HG02885 (cell line): ENCODE data around the gene SLC26A6.

Experiments
- ATAC-seq: cut with Tn5 transposase; IDR thresholded peaks from one replicate; pipeline ENCODE4 v1.9.1; 2021; ENCODE audit warnings: mild to moderate bottlenecking; ENCODE audit not compliant: unreplicated experiment, poor library complexity

SLC26A6 gene

DNA sequence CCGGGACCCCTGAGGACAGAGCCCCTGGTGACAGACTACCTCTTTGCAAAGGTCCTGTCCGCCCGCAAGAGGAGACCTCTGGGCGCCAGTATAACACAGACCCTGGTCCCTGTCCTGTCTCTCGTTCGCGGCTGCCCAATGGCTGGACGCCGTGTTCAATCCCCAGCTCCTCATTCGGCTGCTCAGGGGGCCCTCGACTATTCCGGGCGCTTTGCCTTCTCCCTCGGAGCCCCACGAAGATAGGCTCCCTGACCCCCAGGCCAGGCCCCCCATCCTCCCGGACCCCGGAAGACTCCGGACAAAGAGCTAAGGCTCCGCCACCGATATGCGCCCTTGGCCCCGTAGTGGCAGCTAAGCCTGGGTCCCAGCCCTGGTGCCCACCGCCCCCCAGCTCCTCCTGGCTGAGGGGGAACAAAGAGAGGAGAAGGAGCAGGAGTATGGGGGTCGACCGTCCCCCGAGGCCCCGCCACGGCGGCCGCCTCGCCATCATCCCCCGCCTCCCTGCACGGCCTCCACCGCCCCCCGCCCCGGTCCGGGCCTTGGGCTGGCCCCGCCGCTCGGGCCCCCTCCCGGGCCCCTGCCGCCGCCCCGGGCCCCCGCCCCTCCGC, 27.0 kb upstream of the SLC26A6 start:
- no peak for ATAC-seq

DNA sequence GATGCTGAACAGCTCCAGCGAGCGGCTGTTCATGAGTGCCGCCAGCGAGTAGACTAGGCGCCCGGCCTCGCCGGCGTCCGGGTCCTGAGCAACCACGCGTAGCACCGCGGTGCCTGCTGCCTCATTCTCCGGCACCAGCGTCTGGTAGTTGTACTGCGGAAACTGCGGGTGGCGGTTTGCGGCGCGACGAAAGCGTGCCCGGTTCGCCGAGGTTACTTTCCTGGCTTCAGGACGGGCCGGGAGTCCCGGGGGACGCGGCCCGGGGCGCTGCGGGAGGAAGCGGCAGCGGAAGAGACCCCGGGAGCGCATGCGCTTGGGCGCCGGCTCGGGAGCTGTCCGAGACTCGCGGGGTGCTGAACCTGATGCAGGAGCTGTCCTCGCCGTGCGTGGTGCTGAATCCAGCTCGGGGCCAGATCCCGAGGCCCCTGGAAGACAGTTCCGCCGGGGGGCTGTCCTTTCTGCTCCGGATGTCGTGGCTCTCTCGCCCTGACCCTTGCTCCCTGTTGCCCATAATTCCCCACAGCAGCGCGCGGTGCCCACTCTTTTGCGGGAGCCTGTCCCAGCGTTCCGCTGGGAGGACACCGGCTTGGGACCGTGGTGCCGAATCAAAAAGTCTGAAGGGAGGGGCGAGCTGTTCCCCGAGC, 26.4 kb upstream of the SLC26A6 start:
- no peak for ATAC-seq

DNA sequence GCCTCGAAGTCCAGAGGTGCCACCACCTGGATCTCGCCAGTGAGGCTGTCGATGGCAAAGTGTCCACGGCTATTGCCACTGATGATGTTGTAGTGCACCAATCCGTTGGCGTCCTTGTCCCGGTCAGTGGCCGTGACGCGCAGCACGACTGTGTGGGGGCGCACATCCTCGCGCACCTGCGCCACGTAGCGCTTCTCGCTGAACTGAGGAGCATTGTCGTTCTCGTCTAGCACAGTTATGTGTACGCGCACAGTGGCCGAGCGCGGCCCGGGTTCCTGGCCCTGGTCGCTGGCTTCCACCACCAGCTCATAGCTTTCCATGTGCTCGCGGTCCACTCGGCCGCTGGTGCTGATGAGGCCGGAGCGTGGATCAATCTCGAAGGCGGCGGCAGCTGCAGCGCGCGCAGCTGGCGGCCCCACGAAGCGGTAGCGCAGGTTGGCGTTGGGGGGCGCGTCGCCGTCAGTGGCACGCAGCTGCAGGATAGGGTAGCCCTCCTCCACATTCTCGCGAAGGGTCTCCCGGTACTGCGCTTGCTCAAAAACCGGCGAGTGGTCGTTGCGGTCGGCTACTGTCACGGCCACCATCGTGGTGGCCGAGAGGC, 25.6 kb upstream of the SLC26A6 start:
- ATAC-seq, result no peak

DNA sequence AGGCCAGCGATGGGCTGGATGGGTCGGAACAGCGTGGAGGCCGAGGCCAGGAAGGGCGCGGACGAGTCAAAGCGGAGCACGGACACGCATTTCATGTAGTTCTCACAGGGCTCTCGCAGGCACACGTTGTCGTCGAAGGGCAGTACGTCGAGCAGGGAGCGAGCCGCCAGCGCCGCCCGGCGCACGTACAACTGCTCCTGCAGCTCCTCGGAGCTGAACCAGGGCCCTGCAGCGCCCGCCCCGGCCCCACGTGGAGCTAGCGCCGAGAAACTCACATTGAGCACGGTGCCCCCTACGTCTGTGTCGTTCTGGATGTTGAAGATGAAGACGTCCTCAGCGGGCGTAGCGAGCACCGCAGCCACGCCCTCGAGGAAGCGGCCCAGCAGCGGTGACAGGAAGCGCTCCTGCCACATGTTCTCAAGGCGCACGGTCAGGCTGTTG, 21.6 kb upstream of the SLC26A6 start:
- no peak for ATAC-seq

- peak; percentile 57 for ATAC-seq
Measured at GRCh38 chr3:48656061-48656840, 21.0 kb upstream of the SLC26A6 start.

- ATAC-seq, result no peak
Measured at GRCh38 chr3:48655606-48656005, 20.3 kb upstream of the SLC26A6 start.

DNA sequence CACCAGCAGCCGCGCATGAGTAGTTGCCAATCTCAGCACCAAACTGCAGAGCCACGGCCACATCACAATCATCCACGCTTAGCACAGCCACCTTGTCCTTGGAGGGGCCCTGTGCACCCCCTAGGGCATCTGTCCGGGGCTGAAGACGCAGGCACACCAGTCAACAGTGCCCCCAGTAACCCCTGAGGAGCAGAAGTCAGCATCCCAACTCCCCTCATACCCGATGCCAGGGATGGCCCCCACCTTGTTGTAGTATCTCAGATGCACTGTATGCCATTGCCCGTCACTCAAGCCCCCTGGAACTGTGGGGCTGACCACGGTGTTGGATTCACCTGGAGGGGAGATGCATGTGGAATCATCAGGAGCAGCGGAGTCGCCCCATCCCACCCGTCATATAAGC, 19.8 kb upstream of the SLC26A6 start:
- no peak for ATAC-seq

- no peak for ATAC-seq
Measured at GRCh38 chr3:48652923-48653715, 17.9 kb upstream of the SLC26A6 start.

GRCh38 chr3:48651771-48652170, 16.5 kb upstream of the SLC26A6 start:
- no peak for ATAC-seq

DNA sequence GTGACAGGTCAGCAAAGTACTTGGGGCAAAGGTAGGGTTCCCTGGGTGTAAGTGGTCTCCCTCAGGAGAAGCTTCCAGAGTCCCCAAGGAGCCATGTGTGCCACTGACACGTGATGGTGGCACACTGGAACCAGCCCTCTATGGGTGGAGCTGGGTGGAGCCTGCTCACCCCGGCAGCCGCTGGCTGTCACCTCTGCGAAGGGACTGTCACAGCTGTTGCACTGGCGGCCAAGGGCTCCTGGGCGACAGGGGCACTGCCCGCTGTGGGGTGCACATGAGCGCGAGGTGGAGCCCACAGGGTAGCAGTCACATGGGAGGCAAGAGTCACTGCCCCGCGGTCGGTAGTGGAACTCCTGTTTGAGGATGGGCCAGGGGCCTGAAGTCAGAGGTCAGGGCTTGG, 15.5 kb upstream of the SLC26A6 start:
- ATAC-seq, result no peak

DNA sequence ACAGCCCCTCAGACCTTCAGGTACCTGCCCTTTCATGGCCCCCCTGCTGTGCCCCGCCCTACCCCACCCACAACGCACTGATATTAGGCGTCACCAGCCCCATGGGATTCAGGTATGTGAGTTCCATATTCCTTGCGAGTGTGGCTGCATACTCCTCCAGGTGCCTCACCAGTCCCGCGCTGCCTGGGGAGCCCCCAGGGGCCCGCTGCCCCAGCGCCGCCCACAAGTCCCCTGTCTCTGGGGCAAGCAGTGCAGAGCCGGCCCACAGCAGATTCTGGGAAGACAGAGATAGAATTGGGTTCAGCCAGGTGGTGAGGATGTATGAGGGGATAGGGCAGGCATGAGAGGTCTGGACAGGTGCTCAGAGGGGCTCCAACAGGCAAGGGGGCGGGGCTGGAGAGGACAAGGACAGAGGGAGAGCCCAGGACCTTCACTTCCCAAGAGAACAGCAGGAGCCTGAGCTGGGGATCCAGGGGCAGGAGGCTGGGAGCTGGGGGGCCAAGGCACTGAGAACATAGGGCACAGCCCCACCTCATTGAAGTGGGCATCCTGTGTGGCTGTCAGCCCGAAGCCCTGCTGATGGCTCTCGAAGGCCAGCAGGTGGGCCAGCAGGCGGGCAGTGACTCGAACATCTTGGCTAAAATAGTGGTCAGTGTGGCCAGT, 13.1 kb upstream of the SLC26A6 start:
- ATAC-seq, result no peak

- ATAC-seq, result no peak
Measured at GRCh38 chr3:48647714-48648113, 12.5 kb upstream of the SLC26A6 start.

DNA sequence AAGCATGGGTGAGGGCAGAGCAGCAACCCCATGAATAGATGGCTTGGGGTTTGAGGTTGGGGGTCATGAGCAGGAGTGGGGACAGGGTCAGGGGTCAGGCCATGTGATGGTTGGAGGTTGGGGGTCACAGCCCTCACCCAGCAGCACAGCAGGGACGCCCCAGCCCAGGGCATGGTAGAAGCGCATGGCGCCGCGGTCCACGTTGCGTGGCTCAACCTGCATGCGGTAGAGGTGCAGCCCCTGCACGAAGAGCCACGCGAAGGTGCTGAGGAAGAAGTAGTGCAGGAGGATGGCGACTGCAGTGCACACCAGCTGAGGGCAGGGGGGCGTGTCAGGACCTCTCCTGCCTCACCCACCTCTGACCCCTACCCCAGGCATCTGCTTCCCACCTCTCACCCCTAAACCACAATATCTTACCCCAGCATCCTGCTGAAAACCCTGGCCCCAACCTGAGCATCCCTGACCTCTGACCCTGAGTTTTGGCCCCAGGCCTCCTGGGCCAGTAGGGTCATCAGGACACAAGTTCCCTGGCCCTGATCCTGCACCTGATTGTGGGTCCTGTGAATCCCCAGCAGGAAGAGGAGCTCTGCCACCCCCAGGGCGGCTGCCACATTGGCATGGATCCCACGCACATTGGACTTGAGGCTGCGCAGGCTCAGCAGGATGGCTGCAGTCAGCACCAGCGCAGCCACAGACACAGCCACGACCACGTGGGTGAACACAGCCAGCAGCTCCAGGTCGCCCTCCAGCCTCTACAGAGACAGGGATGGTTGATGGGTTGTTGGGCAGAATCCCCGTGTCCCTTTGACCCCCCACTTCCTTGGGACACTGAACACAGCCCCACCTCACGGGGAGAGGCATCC, 9.9 kb upstream of the SLC26A6 start:
- ATAC-seq, result no peak

DNA sequence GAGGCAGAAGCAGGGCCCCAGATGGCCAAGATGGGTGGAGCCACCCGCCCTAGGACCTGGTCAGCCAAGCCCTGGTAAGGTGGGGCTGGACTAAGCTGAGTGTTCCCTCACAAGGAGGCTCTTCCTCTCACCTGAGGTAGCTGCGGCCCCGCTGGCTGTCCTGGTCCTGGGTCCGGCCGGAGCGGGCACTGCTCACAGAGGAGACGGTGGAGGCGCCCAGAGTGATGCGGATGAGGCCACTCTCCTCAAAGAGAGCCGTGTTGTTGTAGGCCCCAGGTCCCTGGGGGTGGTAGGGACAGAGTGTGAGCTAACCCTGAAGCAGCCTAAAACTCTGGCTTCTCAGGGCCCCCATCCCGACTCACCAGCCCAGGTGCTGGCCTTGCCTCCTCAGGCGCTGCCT, 7.3 kb upstream of the SLC26A6 start:
- ATAC-seq, result no peak

- ATAC-seq, result no peak
Measured at GRCh38 chr3:48641396-48641795, 6.1 kb upstream of the SLC26A6 start.

GRCh38 chr3:48639944-48640606, 4.8 kb upstream of the SLC26A6 start:
- ATAC-seq, result no peak

- no peak for ATAC-seq
Measured at GRCh38 chr3:48637305-48637704, 2.0 kb upstream of the SLC26A6 start.

DNA sequence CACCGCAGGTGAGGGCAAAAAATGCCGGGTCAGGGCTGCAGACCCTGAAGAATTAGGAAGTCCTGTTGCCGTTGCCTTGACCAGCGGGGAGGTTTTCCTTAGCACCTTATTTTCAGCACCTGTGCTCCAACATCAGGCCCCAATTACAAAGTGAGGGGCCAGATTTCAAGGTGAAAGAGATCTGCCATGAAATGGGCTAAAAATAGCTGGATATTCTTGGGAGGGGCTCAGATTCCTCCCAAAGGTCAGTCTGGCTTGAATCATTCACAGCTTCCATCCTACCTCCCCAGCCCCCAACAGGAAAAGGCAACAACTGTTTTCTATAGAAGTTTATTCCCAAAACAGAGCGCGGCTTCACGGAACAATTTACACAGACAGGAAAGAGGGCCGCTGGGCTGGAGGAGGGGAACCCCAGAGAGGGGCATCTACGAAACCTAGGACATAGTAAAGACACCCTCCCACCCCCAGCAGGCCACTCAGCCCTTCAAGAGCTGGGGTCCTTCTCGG, 941 bp upstream of the SLC26A6 start:
- ATAC-seq, result no peak
